ENCODE measurements around the gene RNF151. TPM values are rescaled to one million over a fixed set of nuclear protein-coding genes. Genes with fewer than 3 reads are reported as not detected.

The RNF151 gene
- total and polyA plus RNA-seq, 2 of the 13 experiments (the other 11 are each of a cell fraction or from before 2014, with no cell fraction given): not detected

DNA sequence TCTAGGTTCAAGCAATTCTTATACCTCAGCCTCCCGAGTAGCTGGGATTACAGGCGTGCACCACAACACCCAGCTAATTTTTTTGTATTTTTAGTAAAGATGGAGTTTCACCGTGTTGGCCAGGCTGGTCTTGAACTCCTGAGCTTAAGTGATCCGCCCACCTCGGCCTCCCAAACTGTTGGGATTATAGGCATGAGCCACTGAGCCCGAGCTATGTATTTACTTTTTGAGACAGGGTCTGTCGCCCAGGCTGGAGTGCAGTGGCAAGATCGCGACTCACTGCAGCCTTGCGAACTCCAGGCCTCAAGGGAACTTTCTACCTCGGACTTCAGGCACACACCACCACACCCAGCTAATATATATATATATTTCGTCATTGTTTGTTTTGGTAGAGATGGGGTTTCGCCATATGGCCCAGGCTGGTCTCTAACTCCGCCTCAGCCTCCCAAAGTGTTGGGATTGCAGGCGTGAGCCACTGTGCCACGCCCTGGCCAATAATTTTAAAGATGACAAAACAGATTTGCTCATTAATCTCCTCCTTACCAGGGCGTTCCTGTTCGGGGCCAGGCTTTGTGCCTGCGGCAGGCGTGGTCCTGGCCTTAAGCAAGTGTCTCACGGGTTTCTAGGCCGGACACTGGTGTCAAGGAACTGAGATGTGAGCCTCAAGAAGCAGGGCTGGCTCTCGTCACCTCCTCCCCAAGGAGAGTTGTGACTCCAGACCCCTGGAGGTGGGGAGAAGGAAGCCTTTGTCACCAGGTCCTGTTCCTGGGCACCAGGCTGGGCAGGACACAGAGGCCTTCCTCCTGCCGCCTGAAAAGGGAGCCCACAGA, 48.7 kb downstream of the RNF151 start (continued):
- TF ChIP-seq, protein P1, sequence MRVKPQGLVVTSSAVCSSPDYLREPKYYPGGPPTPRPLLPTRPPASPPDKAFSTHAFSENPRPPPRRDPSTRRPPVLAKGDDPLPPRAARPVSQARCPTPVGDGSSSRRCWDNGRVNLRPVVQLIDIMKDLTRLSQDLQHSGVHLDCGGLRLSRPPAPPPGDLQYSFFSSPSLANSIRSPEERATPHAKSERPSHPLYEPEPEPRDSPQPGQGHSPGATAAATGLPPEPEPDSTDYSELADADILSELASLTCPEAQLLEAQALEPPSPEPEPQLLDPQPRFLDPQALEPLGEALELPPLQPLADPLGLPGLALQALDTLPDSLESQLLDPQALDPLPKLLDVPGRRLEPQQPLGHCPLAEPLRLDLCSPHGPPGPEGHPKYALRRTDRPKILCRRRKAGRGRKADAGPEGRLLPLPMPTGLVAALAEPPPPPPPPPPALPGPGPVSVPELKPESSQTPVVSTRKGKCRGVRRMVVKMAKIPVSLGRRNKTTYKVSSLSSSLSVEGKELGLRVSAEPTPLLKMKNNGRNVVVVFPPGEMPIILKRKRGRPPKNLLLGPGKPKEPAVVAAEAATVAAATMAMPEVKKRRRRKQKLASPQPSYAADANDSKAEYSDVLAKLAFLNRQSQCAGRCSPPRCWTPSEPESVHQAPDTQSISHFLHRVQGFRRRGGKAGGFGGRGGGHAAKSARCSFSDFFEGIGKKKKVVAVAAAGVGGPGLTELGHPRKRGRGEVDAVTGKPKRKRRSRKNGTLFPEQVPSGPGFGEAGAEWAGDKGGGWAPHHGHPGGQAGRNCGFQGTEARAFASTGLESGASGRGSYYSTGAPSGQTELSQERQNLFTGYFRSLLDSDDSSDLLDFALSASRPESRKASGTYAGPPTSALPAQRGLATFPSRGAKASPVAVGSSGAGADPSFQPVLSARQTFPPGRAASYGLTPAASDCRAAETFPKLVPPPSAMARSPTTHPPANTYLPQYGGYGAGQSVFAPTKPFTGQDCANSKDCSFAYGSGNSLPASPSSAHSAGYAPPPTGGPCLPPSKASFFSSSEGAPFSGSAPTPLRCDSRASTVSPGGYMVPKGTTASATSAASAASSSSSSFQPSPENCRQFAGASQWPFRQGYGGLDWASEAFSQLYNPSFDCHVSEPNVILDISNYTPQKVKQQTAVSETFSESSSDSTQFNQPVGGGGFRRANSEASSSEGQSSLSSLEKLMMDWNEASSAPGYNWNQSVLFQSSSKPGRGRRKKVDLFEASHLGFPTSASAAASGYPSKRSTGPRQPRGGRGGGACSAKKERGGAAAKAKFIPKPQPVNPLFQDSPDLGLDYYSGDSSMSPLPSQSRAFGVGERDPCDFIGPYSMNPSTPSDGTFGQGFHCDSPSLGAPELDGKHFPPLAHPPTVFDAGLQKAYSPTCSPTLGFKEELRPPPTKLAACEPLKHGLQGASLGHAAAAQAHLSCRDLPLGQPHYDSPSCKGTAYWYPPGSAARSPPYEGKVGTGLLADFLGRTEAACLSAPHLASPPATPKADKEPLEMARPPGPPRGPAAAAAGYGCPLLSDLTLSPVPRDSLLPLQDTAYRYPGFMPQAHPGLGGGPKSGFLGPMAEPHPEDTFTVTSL (CRISPR knock-in tag; IDR thresholded peaks at IDR 0.05; ENCODE audit: borderline replicate concordance): no peak
- TF ChIP-seq ZNF460 (CRISPR knock-in tag; IDR thresholded peaks at IDR 0.05; ENCODE audit: borderline replicate concordance): no peak
- no peak for TF ChIP-seq PHB2 (IDR thresholded peaks at IDR 0.05; ENCODE audit: partially characterized antibody)
- TF ChIP-seq, protein P2, sequence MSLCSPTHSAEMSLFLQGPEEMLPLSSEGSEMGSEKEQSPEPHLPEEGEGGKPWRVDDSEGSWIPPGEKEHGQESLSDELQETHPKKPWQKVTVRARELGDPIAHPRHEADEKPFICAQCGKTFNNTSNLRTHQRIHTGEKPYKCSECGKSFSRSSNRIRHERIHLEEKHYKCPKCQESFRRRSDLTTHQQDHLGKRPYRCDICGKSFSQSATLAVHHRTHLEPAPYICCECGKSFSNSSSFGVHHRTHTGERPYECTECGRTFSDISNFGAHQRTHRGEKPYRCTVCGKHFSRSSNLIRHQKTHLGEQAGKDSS (CRISPR knock-in tag; IDR thresholded peaks at IDR 0.05; ENCODE audit: borderline replicate concordance, low read depth): no peak
- TF ChIP-seq, protein P3, sequence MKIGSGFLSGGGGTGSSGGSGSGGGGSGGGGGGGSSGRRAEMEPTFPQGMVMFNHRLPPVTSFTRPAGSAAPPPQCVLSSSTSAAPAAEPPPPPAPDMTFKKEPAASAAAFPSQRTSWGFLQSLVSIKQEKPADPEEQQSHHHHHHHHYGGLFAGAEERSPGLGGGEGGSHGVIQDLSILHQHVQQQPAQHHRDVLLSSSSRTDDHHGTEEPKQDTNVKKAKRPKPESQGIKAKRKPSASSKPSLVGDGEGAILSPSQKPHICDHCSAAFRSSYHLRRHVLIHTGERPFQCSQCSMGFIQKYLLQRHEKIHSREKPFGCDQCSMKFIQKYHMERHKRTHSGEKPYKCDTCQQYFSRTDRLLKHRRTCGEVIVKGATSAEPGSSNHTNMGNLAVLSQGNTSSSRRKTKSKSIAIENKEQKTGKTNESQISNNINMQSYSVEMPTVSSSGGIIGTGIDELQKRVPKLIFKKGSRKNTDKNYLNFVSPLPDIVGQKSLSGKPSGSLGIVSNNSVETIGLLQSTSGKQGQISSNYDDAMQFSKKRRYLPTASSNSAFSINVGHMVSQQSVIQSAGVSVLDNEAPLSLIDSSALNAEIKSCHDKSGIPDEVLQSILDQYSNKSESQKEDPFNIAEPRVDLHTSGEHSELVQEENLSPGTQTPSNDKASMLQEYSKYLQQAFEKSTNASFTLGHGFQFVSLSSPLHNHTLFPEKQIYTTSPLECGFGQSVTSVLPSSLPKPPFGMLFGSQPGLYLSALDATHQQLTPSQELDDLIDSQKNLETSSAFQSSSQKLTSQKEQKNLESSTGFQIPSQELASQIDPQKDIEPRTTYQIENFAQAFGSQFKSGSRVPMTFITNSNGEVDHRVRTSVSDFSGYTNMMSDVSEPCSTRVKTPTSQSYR (CRISPR knock-in tag; IDR thresholded peaks at IDR 0.05; ENCODE audit: borderline replicate concordance): no peak
- TF ChIP-seq ZBTB3 (CRISPR knock-in tag; IDR thresholded peaks at IDR 0.05; ENCODE audit: borderline replicate concordance, low read depth): no peak
- no peak for TF ChIP-seq MZF1 (CRISPR knock-in tag; IDR thresholded peaks at IDR 0.05; ENCODE audit: borderline replicate concordance)
- no peak for TF ChIP-seq PCBP1 (IDR thresholded peaks at IDR 0.05; ENCODE audit: borderline replicate concordance, low read depth, low read length)
- TF ChIP-seq ZNF367 (CRISPR knock-in tag; IDR thresholded peaks at IDR 0.05; ENCODE audit: borderline replicate concordance): no peak
- no peak for TF ChIP-seq SIN3A (IDR thresholded peaks at IDR 0.05; ENCODE audit: borderline replicate concordance, low read depth, low read length)
- TF ChIP-seq, protein P4, sequence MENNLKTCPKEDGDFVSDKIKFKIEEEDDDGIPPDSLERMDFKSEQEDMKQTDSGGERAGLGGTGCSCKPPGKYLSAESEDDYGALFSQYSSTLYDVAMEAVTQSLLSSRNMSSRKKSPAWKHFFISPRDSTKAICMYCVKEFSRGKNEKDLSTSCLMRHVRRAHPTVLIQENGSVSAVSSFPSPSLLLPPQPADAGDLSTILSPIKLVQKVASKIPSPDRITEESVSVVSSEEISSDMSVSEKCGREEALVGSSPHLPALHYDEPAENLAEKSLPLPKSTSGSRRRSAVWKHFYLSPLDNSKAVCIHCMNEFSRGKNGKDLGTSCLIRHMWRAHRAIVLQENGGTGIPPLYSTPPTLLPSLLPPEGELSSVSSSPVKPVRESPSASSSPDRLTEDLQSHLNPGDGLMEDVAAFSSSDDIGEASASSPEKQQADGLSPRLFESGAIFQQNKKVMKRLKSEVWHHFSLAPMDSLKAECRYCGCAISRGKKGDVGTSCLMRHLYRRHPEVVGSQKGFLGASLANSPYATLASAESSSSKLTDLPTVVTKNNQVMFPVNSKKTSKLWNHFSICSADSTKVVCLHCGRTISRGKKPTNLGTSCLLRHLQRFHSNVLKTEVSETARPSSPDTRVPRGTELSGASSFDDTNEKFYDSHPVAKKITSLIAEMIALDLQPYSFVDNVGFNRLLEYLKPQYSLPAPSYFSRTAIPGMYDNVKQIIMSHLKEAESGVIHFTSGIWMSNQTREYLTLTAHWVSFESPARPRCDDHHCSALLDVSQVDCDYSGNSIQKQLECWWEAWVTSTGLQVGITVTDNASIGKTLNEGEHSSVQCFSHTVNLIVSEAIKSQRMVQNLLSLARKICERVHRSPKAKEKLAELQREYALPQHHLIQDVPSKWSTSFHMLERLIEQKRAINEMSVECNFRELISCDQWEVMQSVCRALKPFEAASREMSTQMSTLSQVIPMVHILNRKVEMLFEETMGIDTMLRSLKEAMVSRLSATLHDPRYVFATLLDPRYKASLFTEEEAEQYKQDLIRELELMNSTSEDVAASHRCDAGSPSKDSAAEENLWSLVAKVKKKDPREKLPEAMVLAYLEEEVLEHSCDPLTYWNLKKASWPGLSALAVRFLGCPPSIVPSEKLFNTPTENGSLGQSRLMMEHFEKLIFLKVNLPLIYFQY (CRISPR knock-in tag; IDR thresholded peaks at IDR 0.05; ENCODE audit: borderline replicate concordance): no peak
- TF ChIP-seq ZNF10 (CRISPR knock-in tag; IDR thresholded peaks at IDR 0.05; ENCODE audit: borderline replicate concordance, low read depth): no peak

Measured in HepG2 (cell line).